ENCODE results near the gene KLHL21.
"Not testable (repeated sequence)": the region's sequence is repeated elsewhere in the genome, so short reads cannot be mapped to it uniquely, and the experiment has no call there.

The KLHL21 gene

DNA sequence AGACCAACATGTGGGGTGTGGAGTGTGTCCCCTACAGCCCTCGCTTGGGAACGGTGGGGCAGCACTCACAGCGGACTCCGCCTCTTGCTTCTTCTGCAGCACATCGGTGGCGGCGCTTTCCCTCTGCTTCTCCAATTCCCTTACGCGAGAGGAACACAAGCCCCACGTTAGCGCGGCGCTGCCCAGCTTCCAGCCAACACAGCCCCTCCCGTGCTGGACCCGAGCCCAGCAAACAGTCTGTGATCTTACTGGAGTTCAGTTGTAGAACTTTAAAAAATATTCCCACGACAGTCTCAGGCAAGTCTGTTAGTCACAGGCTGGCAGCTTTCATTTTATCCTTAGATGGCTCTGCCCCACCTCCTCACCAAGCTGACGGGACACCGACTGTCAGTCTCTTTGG lies 35.6 kb upstream of the KLHL21 start:
- no peak for DNase-seq (ENCODE audit: low spot score)
- in situ Hi-C loops (cut with MboI; ENCODE audit: low pct_unique_long_range_greater_than_20kb, low sequenced_read_pairs, unreplicated experiment) = no loop called here
- TF ChIP-seq, protein P1, sequence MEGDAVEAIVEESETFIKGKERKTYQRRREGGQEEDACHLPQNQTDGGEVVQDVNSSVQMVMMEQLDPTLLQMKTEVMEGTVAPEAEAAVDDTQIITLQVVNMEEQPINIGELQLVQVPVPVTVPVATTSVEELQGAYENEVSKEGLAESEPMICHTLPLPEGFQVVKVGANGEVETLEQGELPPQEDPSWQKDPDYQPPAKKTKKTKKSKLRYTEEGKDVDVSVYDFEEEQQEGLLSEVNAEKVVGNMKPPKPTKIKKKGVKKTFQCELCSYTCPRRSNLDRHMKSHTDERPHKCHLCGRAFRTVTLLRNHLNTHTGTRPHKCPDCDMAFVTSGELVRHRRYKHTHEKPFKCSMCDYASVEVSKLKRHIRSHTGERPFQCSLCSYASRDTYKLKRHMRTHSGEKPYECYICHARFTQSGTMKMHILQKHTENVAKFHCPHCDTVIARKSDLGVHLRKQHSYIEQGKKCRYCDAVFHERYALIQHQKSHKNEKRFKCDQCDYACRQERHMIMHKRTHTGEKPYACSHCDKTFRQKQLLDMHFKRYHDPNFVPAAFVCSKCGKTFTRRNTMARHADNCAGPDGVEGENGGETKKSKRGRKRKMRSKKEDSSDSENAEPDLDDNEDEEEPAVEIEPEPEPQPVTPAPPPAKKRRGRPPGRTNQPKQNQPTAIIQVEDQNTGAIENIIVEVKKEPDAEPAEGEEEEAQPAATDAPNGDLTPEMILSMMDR (IDR thresholded peaks at IDR 0.05; ENCODE audit: extremely low read depth, insufficient read depth, missing control alignments) = no peak

- TF ChIP-seq, protein P1 (IDR thresholded peaks at IDR 0.05; ENCODE audit: extremely low read depth, insufficient read depth, missing control alignments) = no peak
- in situ Hi-C loops (cut with MboI; ENCODE audit: low pct_unique_long_range_greater_than_20kb, low sequenced_read_pairs, unreplicated experiment) = no loop called here
- DNase-seq (ENCODE audit: low spot score) = no peak
These were observed 35.1 kb upstream of the KLHL21 start for GRCh38 chr1:6637770-6638169.

- DNase-seq (ENCODE audit: low spot score); in situ Hi-C loops (cut with MboI; ENCODE audit: low pct_unique_long_range_greater_than_20kb, low sequenced_read_pairs, unreplicated experiment): not testable (repeated sequence)
These were observed 34.1 kb upstream of the KLHL21 start for GRCh38 chr1:6636778-6637177.

GRCh38 chr1:6635910-6636760 lies 33.5 kb upstream of the KLHL21 start:
- DNase-seq (ENCODE audit: low spot score) = no peak
- TF ChIP-seq, protein P1 (IDR thresholded peaks at IDR 0.05; ENCODE audit: extremely low read depth, insufficient read depth, missing control alignments) = no peak
- in situ Hi-C loops (cut with MboI; ENCODE audit: low pct_unique_long_range_greater_than_20kb, low sequenced_read_pairs, unreplicated experiment) = no loop called here

DNA sequence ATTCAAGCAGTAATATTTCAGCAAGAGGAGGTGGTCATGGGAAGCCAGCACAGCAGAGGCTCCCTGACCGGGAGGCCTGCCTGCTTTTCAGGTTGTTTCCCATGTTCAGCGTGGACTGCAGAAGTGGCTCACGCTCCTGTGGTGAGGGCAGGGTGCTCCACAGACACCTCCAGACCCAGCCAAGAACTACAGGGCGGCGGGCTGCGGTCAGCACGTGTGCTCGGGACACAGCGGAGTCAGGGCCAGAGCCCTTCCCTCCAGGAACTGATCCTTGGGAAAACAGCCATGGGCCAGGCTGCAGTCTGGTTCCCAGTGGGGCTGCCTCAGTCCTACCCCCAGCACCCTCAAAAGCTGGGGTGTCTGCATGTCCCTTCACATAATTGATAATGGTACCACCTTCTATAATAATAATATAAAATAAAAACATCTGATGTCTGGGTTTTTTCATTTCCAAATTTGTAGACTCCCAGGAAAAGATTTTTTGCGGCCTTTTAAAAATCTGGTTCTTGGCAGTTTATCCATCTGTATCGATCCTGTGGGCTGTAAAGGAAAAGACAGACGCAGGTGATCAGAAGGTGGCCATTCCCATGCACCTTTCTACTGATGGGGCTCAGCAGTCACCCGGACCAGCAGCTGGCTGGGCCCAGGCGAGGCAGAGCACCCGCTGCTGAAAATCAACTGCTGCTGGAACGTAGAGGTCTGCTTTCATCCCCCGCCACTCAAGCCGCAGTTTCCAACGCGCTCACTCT lies 32.7 kb upstream of the KLHL21 start:
- in situ Hi-C loops (cut with MboI; ENCODE audit: low pct_unique_long_range_greater_than_20kb, low sequenced_read_pairs, unreplicated experiment) = no loop called here

GRCh38 chr1:6634371-6635052 lies 31.8 kb upstream of the KLHL21 start:
- in situ Hi-C loops (cut with MboI; ENCODE audit: low pct_unique_long_range_greater_than_20kb, low sequenced_read_pairs, unreplicated experiment) = no loop called here
- TF ChIP-seq, protein P1 (IDR thresholded peaks at IDR 0.05; ENCODE audit: extremely low read depth, insufficient read depth, missing control alignments) = peak; percentile 51
- peak; percentile 56 for DNase-seq (ENCODE audit: low spot score)

More for the DNA sequence above, 32.7 kb upstream of the KLHL21 start:
- DNase-seq (ENCODE audit: low spot score) = no peak
- TF ChIP-seq, protein P1 (IDR thresholded peaks at IDR 0.05; ENCODE audit: extremely low read depth, insufficient read depth, missing control alignments) = no peak
